Measurements from ENCODE around the gene UBAC2.
"Not testable (repeated sequence)": the region's sequence is repeated elsewhere in the genome, so short reads cannot be mapped to it uniquely, and the experiment has no call there.

Gene UBAC2

GRCh38 chr13:99408703-99409000 lies 208.0 kb downstream of the UBAC2 start:
- Histone ChIP-seq H3K9me3 (ENCODE audit: control insufficient read depth, low read length) (no peaks in the 10 kb centered on the region), H3K27ac (ENCODE audit: low read depth, low read length, severe bottlenecking) (no peak overlapping the region), H3K4me1 (ENCODE audit: control insufficient read depth, insufficient read depth, low read length, poor library complexity, severe bottlenecking) (no peaks in the 10 kb centered on the region), H3K4me3 (ENCODE audit: extremely low read depth, insufficient read depth, low read length, poor library complexity, severe bottlenecking) (no peak overlapping the region), H3K36me3 (ENCODE audit: control insufficient read depth, insufficient read depth, low read length) (no peaks in the 10 kb centered on the region)
- 95 to 97% methylated on average over 8 to 10 of the region's 10 CpGs for WGBS, 2 experiments (ENCODE audit: insufficient coverage in 2 of 2)

GRCh38 chr13:99409461-99410083 lies 208.9 kb downstream of the UBAC2 start:
- not testable (repeated sequence) for H3K36me3 ChIP-seq (ENCODE audit: control insufficient read depth, insufficient read depth, low read length); H3K27ac ChIP-seq (ENCODE audit: low read depth, low read length, severe bottlenecking); H3K9me3 ChIP-seq (ENCODE audit: control insufficient read depth, low read length); H3K4me1 ChIP-seq (ENCODE audit: control insufficient read depth, insufficient read depth, low read length, poor library complexity, severe bottlenecking); H3K4me3 ChIP-seq (ENCODE audit: extremely low read depth, insufficient read depth, low read length, poor library complexity, severe bottlenecking)
- 87 to 90% methylated on average over 5 to 8 of the region's 11 CpGs for WGBS, 2 experiments (ENCODE audit: insufficient coverage in 2 of 2)

- not testable (repeated sequence) for H3K4me3 ChIP-seq (ENCODE audit: extremely low read depth, insufficient read depth, low read length, poor library complexity, severe bottlenecking); H3K9me3 ChIP-seq (ENCODE audit: control insufficient read depth, low read length); H3K4me1 ChIP-seq (ENCODE audit: control insufficient read depth, insufficient read depth, low read length, poor library complexity, severe bottlenecking); H3K36me3 ChIP-seq (ENCODE audit: control insufficient read depth, insufficient read depth, low read length); H3K27ac ChIP-seq (ENCODE audit: low read depth, low read length, severe bottlenecking)
- 90 to 93% methylated on average over 8 to 10 of the region's 13 CpGs for WGBS, 2 experiments (ENCODE audit: insufficient coverage in 2 of 2)
Measured at GRCh38 chr13:99410646-99411475, 210.2 kb downstream of the UBAC2 start.

- Histone ChIP-seq H3K9me3 (ENCODE audit: control insufficient read depth, low read length) (no peaks in the 10 kb centered on the region), H3K4me3 (ENCODE audit: extremely low read depth, insufficient read depth, low read length, poor library complexity, severe bottlenecking) (no peak overlapping the region), H3K36me3 (ENCODE audit: control insufficient read depth, insufficient read depth, low read length) (no peaks in the 10 kb centered on the region), H3K27ac (ENCODE audit: low read depth, low read length, severe bottlenecking) (no peak overlapping the region), H3K4me1 (ENCODE audit: control insufficient read depth, insufficient read depth, low read length, poor library complexity, severe bottlenecking) (peaks cover 7% of the 10 kb centered on the region)
- WGBS, 2 experiments (ENCODE audit: insufficient coverage in 2 of 2), result 100% methylated on average over 1 of the region's 1 CpG
Measured at GRCh38 chr13:99412856-99413255, 212.2 kb downstream of the UBAC2 start.

- no peaks in the 10 kb centered on the region for H3K9me3 ChIP-seq (ENCODE audit: control insufficient read depth, low read length)
- 80 to 85% methylated on average over 15 of the region's 15 CpGs for WGBS, 2 experiments (ENCODE audit: insufficient coverage in 2 of 2)
- H3K4me3 ChIP-seq (ENCODE audit: extremely low read depth, insufficient read depth, low read length, poor library complexity, severe bottlenecking), result no peak overlapping the region
- H3K36me3 ChIP-seq (ENCODE audit: control insufficient read depth, insufficient read depth, low read length), result no peaks in the 10 kb centered on the region
- peaks cover 7% of the 10 kb centered on the region for H3K4me1 ChIP-seq (ENCODE audit: control insufficient read depth, insufficient read depth, low read length, poor library complexity, severe bottlenecking)
- H3K27ac ChIP-seq (ENCODE audit: low read depth, low read length, severe bottlenecking), result no peak overlapping the region
Measured at GRCh38 chr13:99414048-99414995, 213.7 kb downstream of the UBAC2 start.

- Histone ChIP-seq H3K9me3 (ENCODE audit: control insufficient read depth, low read length) (no peaks in the 10 kb centered on the region), H3K27ac (ENCODE audit: low read depth, low read length, severe bottlenecking) (no peak overlapping the region), H3K36me3 (ENCODE audit: control insufficient read depth, insufficient read depth, low read length) (no peaks in the 10 kb centered on the region), H3K4me3 (ENCODE audit: extremely low read depth, insufficient read depth, low read length, poor library complexity, severe bottlenecking) (no peak overlapping the region), H3K4me1 (ENCODE audit: control insufficient read depth, insufficient read depth, low read length, poor library complexity, severe bottlenecking) (peaks cover 7% of the 10 kb centered on the region)
- 83 to 93% methylated on average over 5 to 6 of the region's 13 CpGs for WGBS, 2 experiments (ENCODE audit: insufficient coverage in 2 of 2)
Measured at GRCh38 chr13:99415014-99415650, 214.5 kb downstream of the UBAC2 start.

GRCh38 chr13:99415851-99416331 lies 215.2 kb downstream of the UBAC2 start:
- no peaks in the 10 kb centered on the region for H3K9me3 ChIP-seq (ENCODE audit: control insufficient read depth, low read length)
- no peak overlapping the region for H3K4me3 ChIP-seq (ENCODE audit: extremely low read depth, insufficient read depth, low read length, poor library complexity, severe bottlenecking)
- peaks cover 7% of the 10 kb centered on the region for H3K4me1 ChIP-seq (ENCODE audit: control insufficient read depth, insufficient read depth, low read length, poor library complexity, severe bottlenecking)
- H3K36me3 ChIP-seq (ENCODE audit: control insufficient read depth, insufficient read depth, low read length), result no peaks in the 10 kb centered on the region
- WGBS, 2 experiments (ENCODE audit: insufficient coverage in 2 of 2), result 90 to 92% methylated on average over 11 to 13 of the region's 14 CpGs
- H3K27ac ChIP-seq (ENCODE audit: low read depth, low read length, severe bottlenecking), result no peak overlapping the region

- no peak overlapping the region for H3K4me3 ChIP-seq (ENCODE audit: extremely low read depth, insufficient read depth, low read length, poor library complexity, severe bottlenecking)
- H3K27ac ChIP-seq (ENCODE audit: low read depth, low read length, severe bottlenecking), result no peak overlapping the region
- H3K9me3 ChIP-seq (ENCODE audit: control insufficient read depth, low read length), result no peaks in the 10 kb centered on the region
- H3K36me3 ChIP-seq (ENCODE audit: control insufficient read depth, insufficient read depth, low read length), result no peaks in the 10 kb centered on the region
- WGBS, 2 experiments (ENCODE audit: insufficient coverage in 2 of 2), result 90% methylated on average over 19 to 24 of the region's 24 CpGs
- H3K4me1 ChIP-seq (ENCODE audit: control insufficient read depth, insufficient read depth, low read length, poor library complexity, severe bottlenecking), result peaks cover 7% of the 10 kb centered on the region
Measured at GRCh38 chr13:99416411-99417121, 215.9 kb downstream of the UBAC2 start.

- Histone ChIP-seq H3K4me1 (ENCODE audit: control insufficient read depth, insufficient read depth, low read length, poor library complexity, severe bottlenecking) (peaks cover 7% of the 10 kb centered on the region), H3K4me3 (ENCODE audit: extremely low read depth, insufficient read depth, low read length, poor library complexity, severe bottlenecking) (no peak overlapping the region), H3K36me3 (ENCODE audit: control insufficient read depth, insufficient read depth, low read length) (no peaks in the 10 kb centered on the region), H3K9me3 (ENCODE audit: control insufficient read depth, low read length) (no peaks in the 10 kb centered on the region), H3K27ac (ENCODE audit: low read depth, low read length, severe bottlenecking) (no peak overlapping the region)
- WGBS, 2 experiments (ENCODE audit: insufficient coverage in 2 of 2), result 44 to 47% methylated on average over 10 to 16 of the region's 19 CpGs
Measured at GRCh38 chr13:99417201-99418102, 216.8 kb downstream of the UBAC2 start.

Data from mesodermal cell (in vitro differentiated cells).